A673 (cell line): ENCODE results near the gene MITF. TPM values are rescaled to one million over a fixed set of nuclear protein-coding genes. Genes with fewer than 3 reads are reported as not detected.

Experiments used
- BruUV-seq: library from RNA; stranded (reverse); fragments of 400-500 nt; replicated peaks from 2 replicates; lab custom pipeline; 2021; lab: Mats Ljungman, UMichigan
- CTCF ChIA-PET: fragments of 300-600 bp; sonication (Branson Sonifier 250); formaldehyde crosslinking; loops from one replicate; lab custom pipeline; 2022; ENCODE audit warnings: antibody characterized with exemption; lab: Charles Lee
- POLR2A ChIA-PET: fragments of 300-600 bp; sonication (Branson Sonifier 250); formaldehyde crosslinking; loops from one replicate; lab custom pipeline; 2022; ENCODE audit warnings: antibody characterized with exemption; ENCODE audit not compliant: low non-redundant PET; lab: Charles Lee
- DNase-seq: peaks from one replicate; pipeline ENCODE4 v3.0.0-alpha.2; 2015; ENCODE audit warnings: low spot score
- H3K27ac ChIP-seq: fragments of 200-600 bp; sonication (generic); 2 replicates; pipeline ENCODE4 v1.5.1; 2016; ENCODE audit warnings: mixed run types, low read depth, mild to moderate bottlenecking, mixed read lengths, antibody characterized with exemption, low read length; ENCODE audit not compliant: poor library complexity, severe bottlenecking
- H3K27me3 ChIP-seq: fragments of 200-600 bp; sonication (generic); replicated peaks from 2 replicates; pipeline ENCODE4 v1.6.1; 2017; ENCODE audit warnings: mixed run types, low read depth, mild to moderate bottlenecking, mixed read lengths, antibody characterized with exemption, low read length; ENCODE audit not compliant: insufficient read depth, poor library complexity
- H3K36me3 ChIP-seq: fragments of 200-600 bp; sonication (generic); 2 replicates; pipeline ENCODE4 v1.6.1; 2016; ENCODE audit warnings: mixed run types, mild to moderate bottlenecking, mixed read lengths, antibody characterized with exemption, low read length; ENCODE audit not compliant: insufficient read depth, poor library complexity, severe bottlenecking
- H3K4me1 ChIP-seq: fragments of 200-600 bp; sonication (generic); 2 replicates; pipeline ENCODE4 v1.6.1; 2017; ENCODE audit warnings: mixed run types, mild to moderate bottlenecking, mixed read lengths, antibody characterized with exemption, low read length; ENCODE audit not compliant: insufficient read depth, poor library complexity, severe bottlenecking
- H3K4me3 ChIP-seq: fragments of 200-600 bp; sonication (generic); 2 replicates; pipeline ENCODE4 v1.5.1; 2016; ENCODE audit warnings: low read depth, mixed run types, mild to moderate bottlenecking, mixed read lengths, low read length; ENCODE audit not compliant: poor library complexity, severe bottlenecking
- H3K9me3 ChIP-seq: fragments of 200-600 bp; sonication (generic); 2 replicates; pipeline ENCODE4 v1.6.1; 2016; ENCODE audit warnings: mixed run types, low read depth, mild to moderate bottlenecking, mixed read lengths, antibody characterized with exemption, low read length; ENCODE audit not compliant: poor library complexity, severe bottlenecking
- EZH2 ChIP-seq: fragments of 200-600 bp; sonication (generic); IDR thresholded peaks from 2 replicates; pipeline ENCODE4 v1.6.1; 2017; ENCODE audit warnings: borderline replicate concordance, low read depth, mild to moderate bottlenecking, mixed read lengths, antibody characterized with exemption, low read length; ENCODE audit not compliant: poor library complexity, severe bottlenecking
- intact Hi-C: fragments of 100-400 bp; cut with micrococcal nuclease; formaldehyde crosslinking; loops from one replicate; pipeline ENCODE4 v1.10.0; 2022; ENCODE audit not compliant: unreplicated experiment
- total RNA-seq: library from RNA; stranded (reverse); gene quantifications from 2 replicates; pipeline ENCODE4 v1.2.3, GENCODE V29; 2021
- TF ChIP-seq, protein P1 (sequence below): fragments of 300-800, 200-600 bp; sonication (generic); conservative IDR thresholded peaks from 2 replicates; pipeline ENCODE4 v1.5.1; 2017; ENCODE audit warnings: low read depth, mild to moderate bottlenecking, antibody characterized with exemption, low read length, moderate library complexity, mixed read lengths

MITF gene
- total RNA-seq, 1 experiment from 2014 or later: 0.52 TPM

DNA sequence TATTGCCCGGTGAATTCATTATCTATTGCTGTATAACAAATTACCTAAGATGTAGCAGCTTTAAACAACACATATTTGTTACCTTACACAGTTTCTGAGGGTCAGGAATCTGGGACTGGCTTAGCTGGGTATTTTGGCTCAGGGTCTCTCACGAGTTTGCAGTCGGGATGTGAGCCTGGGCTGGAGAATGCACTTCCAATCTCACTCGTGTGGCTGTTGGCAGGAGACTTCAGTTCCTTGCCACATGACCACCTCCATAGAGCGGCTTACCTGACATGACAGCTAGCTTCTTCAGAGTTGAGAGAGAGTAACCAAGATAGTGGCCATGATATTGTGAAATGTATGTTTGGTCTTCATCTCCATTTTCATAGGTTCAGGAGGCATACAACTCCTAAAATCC, 18.4 kb upstream of the MITF start:
- no peak for DNase-seq
- Histone ChIP-seq H3K4me3 (no peak overlapping the region), H3K4me1 (no peaks in the 10 kb centered on the region), H3K9me3 (no peaks in the 10 kb centered on the region), H3K27ac (no peak overlapping the region), H3K27me3 (no peaks in the 10 kb centered on the region), H3K36me3 (no peaks in the 10 kb centered on the region)
- no TSS peak for BruUV-seq
- CTCF ChIA-PET: no interaction called here
- intact Hi-C loops: no loop called here
- POLR2A ChIA-PET: no interaction called here
- TF ChIP-seq, protein P1, sequence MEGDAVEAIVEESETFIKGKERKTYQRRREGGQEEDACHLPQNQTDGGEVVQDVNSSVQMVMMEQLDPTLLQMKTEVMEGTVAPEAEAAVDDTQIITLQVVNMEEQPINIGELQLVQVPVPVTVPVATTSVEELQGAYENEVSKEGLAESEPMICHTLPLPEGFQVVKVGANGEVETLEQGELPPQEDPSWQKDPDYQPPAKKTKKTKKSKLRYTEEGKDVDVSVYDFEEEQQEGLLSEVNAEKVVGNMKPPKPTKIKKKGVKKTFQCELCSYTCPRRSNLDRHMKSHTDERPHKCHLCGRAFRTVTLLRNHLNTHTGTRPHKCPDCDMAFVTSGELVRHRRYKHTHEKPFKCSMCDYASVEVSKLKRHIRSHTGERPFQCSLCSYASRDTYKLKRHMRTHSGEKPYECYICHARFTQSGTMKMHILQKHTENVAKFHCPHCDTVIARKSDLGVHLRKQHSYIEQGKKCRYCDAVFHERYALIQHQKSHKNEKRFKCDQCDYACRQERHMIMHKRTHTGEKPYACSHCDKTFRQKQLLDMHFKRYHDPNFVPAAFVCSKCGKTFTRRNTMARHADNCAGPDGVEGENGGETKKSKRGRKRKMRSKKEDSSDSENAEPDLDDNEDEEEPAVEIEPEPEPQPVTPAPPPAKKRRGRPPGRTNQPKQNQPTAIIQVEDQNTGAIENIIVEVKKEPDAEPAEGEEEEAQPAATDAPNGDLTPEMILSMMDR: no peak
- no peak for TF ChIP-seq EZH2

DNA sequence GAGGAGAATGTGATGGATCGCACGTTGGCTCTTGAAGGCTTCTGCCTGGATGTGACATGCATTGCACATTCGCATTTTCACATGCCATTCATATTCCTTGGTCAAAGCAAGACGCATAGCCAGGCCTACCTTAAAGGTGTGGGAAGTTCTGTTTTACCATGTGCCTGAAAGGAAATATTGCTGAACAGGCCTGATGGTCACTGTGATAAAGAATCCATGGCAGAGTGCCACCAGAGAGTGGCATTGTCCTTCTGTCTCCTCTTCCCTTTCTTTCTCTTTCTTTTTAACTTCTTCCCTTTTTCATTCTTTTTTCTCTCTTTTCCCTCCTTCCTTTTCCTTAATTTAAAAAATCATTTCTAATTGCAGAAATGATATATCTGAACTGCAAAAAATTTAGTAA, 15.9 kb upstream of the MITF start:
- Histone ChIP-seq H3K4me3 (no peak overlapping the region), H3K9me3 (no peaks in the 10 kb centered on the region), H3K36me3 (no peaks in the 10 kb centered on the region), H3K27ac (no peak overlapping the region), H3K27me3 (no peaks in the 10 kb centered on the region), H3K4me1 (no peaks in the 10 kb centered on the region)
- no peak for DNase-seq
- intact Hi-C loops: no loop called here
- TF ChIP-seq, protein P1: no peak
- POLR2A ChIA-PET: no interaction called here
- CTCF ChIA-PET: no interaction called here
- no TSS peak for BruUV-seq

DNA sequence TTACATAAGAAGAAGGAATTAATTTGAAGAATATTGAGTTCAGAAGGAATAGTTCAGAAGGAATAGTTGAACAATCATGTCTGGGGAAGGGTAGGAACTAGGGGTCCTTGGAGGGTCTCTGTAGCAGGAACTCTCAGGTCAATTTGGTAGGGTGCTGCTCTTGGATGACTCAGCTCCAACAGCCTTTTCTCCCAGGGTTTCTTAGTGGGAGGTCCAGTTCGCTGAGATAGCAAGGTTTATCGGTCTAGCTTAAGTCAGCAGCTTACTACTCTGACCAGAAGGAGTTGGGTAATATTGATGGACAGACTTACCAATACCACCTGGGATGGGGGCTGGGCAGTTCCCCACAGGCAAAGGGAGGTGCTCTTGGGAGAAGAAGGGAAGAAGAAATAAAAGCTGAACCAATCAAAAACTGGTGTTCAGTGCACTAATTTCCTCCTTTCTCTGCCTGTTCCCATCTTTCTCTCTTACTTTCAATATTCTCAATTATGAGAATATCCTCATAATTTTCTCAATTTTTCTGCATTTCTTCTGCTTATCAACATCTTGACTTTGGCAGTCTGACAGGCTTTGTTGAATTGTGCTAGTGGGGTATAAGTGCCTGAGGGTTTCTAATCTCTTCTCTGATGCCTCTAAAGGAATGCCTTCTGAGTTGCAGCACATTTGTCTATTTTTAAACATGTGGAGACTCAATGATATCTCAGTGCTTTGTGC, 14.4 kb upstream of the MITF start:
- H3K9me3 ChIP-seq: no peaks in the 10 kb centered on the region

More for the DNA sequence above, 14.4 kb upstream of the MITF start:
- Histone ChIP-seq H3K36me3 (no peaks in the 10 kb centered on the region), H3K27me3 (no peaks in the 10 kb centered on the region), H3K4me3 (no peak overlapping the region), H3K27ac (no peak overlapping the region), H3K4me1 (no peaks in the 10 kb centered on the region)
- CTCF ChIA-PET: no interaction called here
- BruUV-seq: no TSS peak
- DNase-seq: no peak
- TF ChIP-seq, protein P1: no peak
- TF ChIP-seq EZH2: no peak
- POLR2A ChIA-PET: no interaction called here
- intact Hi-C loops: no loop called here
